GM12892 (cell line): Measurements from ENCODE around the gene KIF19.

ENCODE experiments used
- POLR2A ChIP-seq: IDR thresholded peaks from 2 replicates; pipeline ENCODE4 v1.6.1; 2011; ENCODE audit warnings: low read depth, low read length, control low read depth
- POLR2AphosphoS5 ChIP-seq: IDR thresholded peaks from 2 replicates; pipeline ENCODE4 v1.6.1; 2011; ENCODE audit warnings: low read depth, low read length, control low read depth
- TAF1 ChIP-seq: IDR thresholded peaks from 2 replicates; pipeline ENCODE4 v1.6.1; 2011; ENCODE audit warnings: low read depth, mild to moderate bottlenecking, control low read depth, low read length, borderline replicate concordance

DNA sequence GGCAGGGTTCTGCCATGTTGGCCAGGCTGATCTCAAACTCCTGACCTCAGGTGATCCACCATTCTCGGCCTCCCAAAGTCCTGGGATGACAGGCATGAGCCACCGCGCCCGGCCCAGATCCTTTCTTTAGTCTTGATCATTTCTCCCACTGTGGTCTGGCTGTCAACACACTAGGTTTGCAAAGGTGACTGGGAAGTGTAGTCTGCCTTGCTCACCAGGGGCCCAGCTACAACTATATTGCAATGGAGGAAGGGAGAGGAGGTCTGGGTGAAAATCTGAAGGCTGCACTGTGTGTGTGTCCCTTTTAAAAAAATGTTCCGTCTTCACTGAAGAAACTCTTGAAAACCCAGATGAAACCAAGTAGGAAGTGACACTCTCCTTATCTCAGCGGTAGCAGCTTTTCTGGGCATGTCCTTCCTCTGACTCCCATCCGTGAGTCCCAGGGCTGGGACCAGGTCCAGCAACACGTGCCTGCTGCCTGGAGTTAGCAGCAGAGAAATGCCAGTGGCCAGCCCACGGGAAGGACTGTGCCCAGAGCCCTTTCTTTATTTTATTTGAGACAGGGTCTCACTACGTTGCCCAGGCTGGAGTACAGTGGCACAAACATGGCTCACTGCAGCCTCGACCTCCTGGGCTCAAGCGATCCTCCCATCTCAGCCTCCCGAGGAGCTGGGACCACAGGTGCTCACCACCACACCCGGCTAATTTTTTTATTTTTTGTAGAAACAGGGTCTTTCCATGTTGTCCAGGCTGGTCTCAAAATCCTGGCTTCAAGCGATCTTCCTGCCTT lies 17.8 kb upstream of the KIF19 start:
- no peak for TF ChIP-seq POLR2AphosphoS5
- TF ChIP-seq POLR2A: no peak
- TF ChIP-seq TAF1: no peak
